Measurements from ENCODE around the gene PPARA. TPM values are rescaled to one million over a fixed set of nuclear protein-coding genes. Genes with fewer than 3 reads are reported as not detected.
"Not testable (repeated sequence)": the region's sequence is repeated elsewhere in the genome, so short reads cannot be mapped to it uniquely, and the experiment has no call there.

Gene PPARA
- total RNA-seq, 1 donor from 2014 or later = 4.9 TPM

GRCh38 chr22:46198274-46198673, 47.9 kb downstream of the PPARA start:
- no peak for FAIRE-seq
- DNase-seq (ENCODE audit: low spot score in 2 of 2) = no peak

- DNase-seq (ENCODE audit: low spot score in 2 of 2); FAIRE-seq: not testable (repeated sequence)
Observed at GRCh38 chr22:46198806-46199205, 48.5 kb downstream of the PPARA start.

GRCh38 chr22:46201059-46201757, 50.9 kb downstream of the PPARA start:
- DNase-seq (ENCODE audit: low spot score in 2 of 2) = no peak
- no peak for FAIRE-seq

- FAIRE-seq = no peak
Observed at GRCh38 chr22:46202897-46203600, 52.7 kb downstream of the PPARA start.

GRCh38 chr22:46203601-46203980, 53.3 kb downstream of the PPARA start:
- FAIRE-seq (no peak), DNase-seq (ENCODE audit: low spot score in 2 of 2) (no peak)

More at GRCh38 chr22:46202897-46203600, 52.7 kb downstream of the PPARA start:
- no peak for DNase-seq (ENCODE audit: low spot score in 2 of 2)

GRCh38 chr22:46209262-46209661, 58.9 kb downstream of the PPARA start:
- FAIRE-seq = no peak
- no peak for DNase-seq (ENCODE audit: low spot score in 2 of 2)

- FAIRE-seq (no peak), DNase-seq (ENCODE audit: low spot score in 2 of 2) (no peak)
Observed at GRCh38 chr22:46212195-46212594, 61.9 kb downstream of the PPARA start.

- DNase-seq (ENCODE audit: low spot score in 2 of 2) = no peak
- FAIRE-seq = no peak
Observed at GRCh38 chr22:46213052-46213451, 62.7 kb downstream of the PPARA start.

- DNase-seq (ENCODE audit: low spot score in 2 of 2) = no peak
- FAIRE-seq = no peak
Observed at GRCh38 chr22:46214149-46214548, 63.8 kb downstream of the PPARA start.

- no peak for DNase-seq (ENCODE audit: low spot score in 2 of 2)
- no peak for FAIRE-seq
Observed at GRCh38 chr22:46214616-46215015, 64.3 kb downstream of the PPARA start.

- DNase-seq (ENCODE audit: low spot score in 2 of 2) = no peak
- FAIRE-seq = no peak
Observed at GRCh38 chr22:46219636-46220035, 69.3 kb downstream of the PPARA start.

- FAIRE-seq (no peak), DNase-seq (ENCODE audit: low spot score in 2 of 2) (no peak)
Observed at GRCh38 chr22:46220921-46221320, 70.6 kb downstream of the PPARA start.

GRCh38 chr22:46224044-46224897, 73.9 kb downstream of the PPARA start:
- FAIRE-seq = no peak

GRCh38 chr22:46224898-46225290, 74.6 kb downstream of the PPARA start:
- FAIRE-seq = no peak
- DNase-seq (ENCODE audit: low spot score in 2 of 2) = no peak

More at GRCh38 chr22:46224044-46224897, 73.9 kb downstream of the PPARA start:
- DNase-seq (ENCODE audit: low spot score in 2 of 2) = no peak

- no peak for FAIRE-seq
- DNase-seq (ENCODE audit: low spot score in 2 of 2) = no peak
Observed at GRCh38 chr22:46225631-46226030, 75.3 kb downstream of the PPARA start.

- DNase-seq (ENCODE audit: low spot score in 2 of 2) (no peak), FAIRE-seq (no peak)
Observed at GRCh38 chr22:46226577-46226976, 76.3 kb downstream of the PPARA start.

- DNase-seq (ENCODE audit: low spot score in 2 of 2) (no peak), FAIRE-seq (no peak)
Observed at GRCh38 chr22:46229701-46230100, 79.4 kb downstream of the PPARA start.

- no peak for FAIRE-seq
- no peak for DNase-seq (ENCODE audit: low spot score in 2 of 2)
Observed at GRCh38 chr22:46230262-46230901, 80.1 kb downstream of the PPARA start.

- DNase-seq (ENCODE audit: low spot score in 2 of 2) = peak in 1 of 2 donors; percentile 58
- no peak for FAIRE-seq
Observed at GRCh38 chr22:46233231-46233630, 82.9 kb downstream of the PPARA start.

- FAIRE-seq (no peak), DNase-seq (ENCODE audit: low spot score in 2 of 2) (no peak)
Observed at GRCh38 chr22:46234969-46235368, 84.6 kb downstream of the PPARA start.

Data from frontal cortex (tissue), 4 donors.